Measurements from ENCODE around the gene STARD6. TPM values are rescaled to one million over a fixed set of nuclear protein-coding genes. Genes with fewer than 3 reads are reported as not detected.

Gene STARD6
- polyA plus RNA-seq, 1 of the 3 experiments (the other 2 are of a cell fraction) = not detected

GRCh38 chr18:54278615-54279014 is 79.0 kb downstream of the STARD6 start:
- no peak overlapping the region for H3K9ac ChIP-seq
- H3K4me1 ChIP-seq (ENCODE audit: control insufficient read depth in 1 of 2, insufficient read depth in 2 of 2, low read depth in 1 of 2, low read length in 1 of 2) = no peaks in the 10 kb centered on the region
- no peaks in the 10 kb centered on the region; the same call in none of the 2 replicates for H3K79me2 ChIP-seq (ENCODE audit: insufficient read depth)
- H3K9me3 ChIP-seq = no peaks in the 10 kb centered on the region
- no peak for DNase-seq
- WGBS (ENCODE audit: low lambda C conversion rate) = 90% methylated on average over 1 of the region's 1 CpG
- TF ChIP-seq CTCF (IDR thresholded peaks at IDR 0.05) (no peak), USF2 (IDR thresholded peaks at IDR 0.05; ENCODE audit: borderline replicate concordance, low read depth, low read length) (no peak), IRF3 (IDR thresholded peaks at IDR 0.05; ENCODE audit: low read depth, low read length) (no peak), RCOR1 (IDR thresholded peaks at IDR 0.05; ENCODE audit: low read length) (no peak), SIN3A (IDR thresholded peaks at IDR 0.05; ENCODE audit: borderline replicate concordance, low read depth, low read length) (no peak), RXRA (IDR thresholded peaks at IDR 0.05; ENCODE audit: borderline replicate concordance, low read depth) (no peak)
- no peak overlapping the region for H3K4me2 ChIP-seq
- peaks cover 4% of the 10 kb centered on the region for H3F3A ChIP-seq (replicated peaks; ENCODE audit: insufficient read depth)
- H4K20me1 ChIP-seq (ENCODE audit: insufficient read depth) = no peaks in the 10 kb centered on the region
- peaks cover 60 to 74% of the 10 kb centered on the region in 2 experiments for H3K36me3 ChIP-seq (replicated peaks in 1 of 2; ENCODE audit: control insufficient read depth in 1 of 2, insufficient read depth in 2 of 2, low read length in 1 of 2)
- ChIA-PET POLR2A (no interaction called here), CTCF (interaction anchor here (1.2 to 1.3 kb wide), 2 partner anchors 8 to 159 kb away, joined by 3 to 4 read pairs; no protein-coding TSS in a partner anchor)
- H3K27me3 ChIP-seq (ENCODE audit: insufficient read depth) = no peaks in the 10 kb centered on the region
- no peak overlapping the region for H3K4me3 ChIP-seq (ENCODE audit: low read depth in 2 of 2, low read length in 1 of 2)
- no peak overlapping the region for H3K27ac ChIP-seq (ENCODE audit: low read depth in 2 of 2, low read length in 1 of 2)
- no peaks in the 10 kb centered on the region for H3K9me2 ChIP-seq
- H2AFZ ChIP-seq (ENCODE audit: low read depth) = no peak overlapping the region

GRCh38 chr18:54277899-54278298 is 79.8 kb downstream of the STARD6 start:
- no peak overlapping the region for H2AFZ ChIP-seq (ENCODE audit: low read depth)
- ChIA-PET POLR2A (no interaction called here), CTCF (interaction anchor here (1.2 kb wide), 1 partner anchor 158 kb away, joined by 3 read pairs; no protein-coding TSS in a partner anchor)
- H3F3A ChIP-seq (replicated peaks; ENCODE audit: insufficient read depth) = peaks cover 4% of the 10 kb centered on the region
- no peaks in the 10 kb centered on the region; a peak in 1 of 4 replicates for H3K4me1 ChIP-seq (ENCODE audit: control insufficient read depth in 1 of 2, insufficient read depth in 2 of 2, low read depth in 1 of 2, low read length in 1 of 2)
- no peak for DNase-seq
- no peak overlapping the region for H3K4me3 ChIP-seq (ENCODE audit: low read depth in 2 of 2, low read length in 1 of 2)
- H3K9ac ChIP-seq = no peak overlapping the region
- no peaks in the 10 kb centered on the region for H4K20me1 ChIP-seq (ENCODE audit: insufficient read depth)
- H3K27me3 ChIP-seq (ENCODE audit: insufficient read depth) = no peaks in the 10 kb centered on the region
- peaks cover 56 to 66% of the 10 kb centered on the region in 2 experiments for H3K36me3 ChIP-seq (replicated peaks in 1 of 2; ENCODE audit: control insufficient read depth in 1 of 2, insufficient read depth in 2 of 2, low read length in 1 of 2)
- no peaks in the 10 kb centered on the region; the same call in none of the 2 replicates for H3K79me2 ChIP-seq (ENCODE audit: insufficient read depth)
- WGBS (ENCODE audit: low lambda C conversion rate) = 97% methylated on average over 3 of the region's 3 CpGs
- H3K27ac ChIP-seq (ENCODE audit: low read depth in 2 of 2, low read length in 1 of 2) = no peak overlapping the region
- no peak overlapping the region for H3K4me2 ChIP-seq
- H3K9me3 ChIP-seq = no peaks in the 10 kb centered on the region
- no peaks in the 10 kb centered on the region for H3K9me2 ChIP-seq
- TF ChIP-seq YY1 (IDR thresholded peaks at IDR 0.05; ENCODE audit: low read depth) (no peak), TAF1 (IDR thresholded peaks at IDR 0.05; ENCODE audit: borderline replicate concordance, low read depth, low read length) (no peak), ELF1 (IDR thresholded peaks at IDR 0.05) (no peak), JUND (IDR thresholded peaks at IDR 0.05) (no peak), FOXM1 (IDR thresholded peaks at IDR 0.05; ENCODE audit: low read depth) (no peak), IRF3 (IDR thresholded peaks at IDR 0.05; ENCODE audit: low read depth, low read length) (no peak), MAX (IDR thresholded peaks at IDR 0.05; ENCODE audit: low read depth) (no peak), USF1 (IDR thresholded peaks at IDR 0.05; ENCODE audit: borderline replicate concordance, low read depth) (no peak), USF2 (IDR thresholded peaks at IDR 0.05; ENCODE audit: borderline replicate concordance, low read depth, low read length) (no peak), ZBTB33 (IDR thresholded peaks at IDR 0.05; ENCODE audit: borderline replicate concordance, low read depth) (no peak), RXRA (IDR thresholded peaks at IDR 0.05; ENCODE audit: borderline replicate concordance, low read depth) (no peak), FOSL2 (IDR thresholded peaks at IDR 0.05; ENCODE audit: borderline replicate concordance, low read depth) (no peak), RCOR1 (IDR thresholded peaks at IDR 0.05; ENCODE audit: low read length) (no peak), EP300 (IDR thresholded peaks at IDR 0.05; ENCODE audit: borderline replicate concordance in 1 of 2, low read depth in 1 of 2, low read length in 1 of 2) (no peak), RAD21 (IDR thresholded peaks at IDR 0.05; ENCODE audit: low read length) (no peak)

All from SK-N-SH (cell line).